Stomach (tissue), 19 donors: ENCODE data around the gene GLRA3. TPM values are rescaled to one million over a fixed set of nuclear protein-coding genes. Genes with fewer than 3 reads are reported as not detected.
"Not testable (repeated sequence)": the region's sequence is repeated elsewhere in the genome, so short reads cannot be mapped to it uniquely, and the experiment has no call there.

Experiments used
- DNase-seq, 2 donors: peaks; one replicate each; pipeline versions ENCODE4 v3.0.0 to v3.0.0-alpha.2; 2013 to 2019
- H3K27ac ChIP-seq, 5 donors: fragments of 200-600 bp in 4 of 5; sonication (generic) in 4 of 5; one replicate each; pipeline ENCODE4 v1.5.1; 2013 to 2019; ENCODE audit warnings: mild to moderate bottlenecking in 1 of 5, moderate library complexity in 1 of 5
- H3K27me3 ChIP-seq, 3 donors: fragments of 200-600 bp; sonication (generic); one replicate each; pipeline ENCODE4 v1.5.1; 2017 to 2019; ENCODE audit warnings: mixed run types in 1 of 3
- H3K36me3 ChIP-seq, 4 donors: fragments of 200-600 bp; sonication (generic); 1 replicate in 3 of 4; 2 replicates in 1 of 4; pipeline ENCODE4 v1.5.1; 2016 to 2019
- H3K4me1 ChIP-seq, 4 donors: fragments of 200-600 bp; sonication (generic); one replicate each; pipeline ENCODE4 v1.5.1; 2016 to 2019
- H3K4me3 ChIP-seq, 4 donors: fragments of 200-600 bp; sonication (generic) in 3 of 4; one replicate each; pipeline ENCODE4 v1.5.1; 2016 to 2019; ENCODE audit warnings: mild to moderate bottlenecking in 1 of 4
- H3K9me3 ChIP-seq, 4 donors: fragments of 200-600 bp; sonication (generic); one replicate each; pipeline ENCODE4 v1.5.1; 2016 to 2019
- CTCF ChIP-seq, 7 experiments: fragments of 450-650 bp in 4 of 7; fragments of 200-600 bp in 3 of 7; sonication (generic) in 3 of 7; IDR thresholded peaks; one replicate each; pipeline ENCODE4 v1.5.1; 2016 to 2019; ENCODE audit warnings: antibody characterized with exemption in 7 of 7, control low read depth in 2 of 7, mild to moderate bottlenecking in 1 of 7
- EP300 ChIP-seq: sonication (generic); formaldehyde crosslinking; IDR thresholded peaks from one replicate; pipeline ENCODE4 v1.6.1; 2017; ENCODE audit warnings: antibody characterized with exemption
- POLR2A ChIP-seq, 4 donors: fragments of 450-650 bp; IDR thresholded peaks; one replicate each; pipeline ENCODE4 v1.6.1; 2016; ENCODE audit warnings: antibody characterized with exemption in 4 of 4, control low read depth in 2 of 4, mild to moderate bottlenecking in 1 of 4, moderate library complexity in 1 of 4
- POLR2AphosphoS5 ChIP-seq, 3 donors: sonication (generic); formaldehyde crosslinking; IDR thresholded peaks; one replicate each; pipeline ENCODE4 v1.6.1; 2016; ENCODE audit warnings: antibody characterized with exemption in 3 of 3
- WGBS, 5 donors: extraction: QIAGEN DNeasy Blood & Tissue Kit in 3 of 5; methylation state at CpG; one replicate each; pipeline versions ENCODE4 v1.1.5 to v1.1.7; 2013 to 2018; 5-methylcytosine and 5-hydroxymethylcytosine counted together
- intact Hi-C: fragments of 100-400 bp; cut with DNase I; formaldehyde crosslinking; loops from one replicate; pipeline ENCODE4 v1.15.1; 2023; ENCODE audit warnings: low total_unique reads
- long read RNA-seq, 10 donors: transcript quantifications; one replicate each; lab custom pipeline, GENCODE V29; 2026
- polyA plus RNA-seq, 3 donors: library from polyadenylated mRNA; stranded (reverse); fragments of 200-250 nt; gene quantifications; one replicate each; pipeline ENCODE4 v1.2.3, GENCODE V29; 2013
- total RNA-seq, 5 donors: library from RNA; depleted of rRNA; stranded (reverse); fragments of >200 nt; gene quantifications; one replicate each; pipeline versions ENCODE4 v1.1.0 to v1.2.3, GENCODE V29; 2014 to 2016
- donor health status: healthy with polysubstance abuse.
- donor health status: Bipolar disorder and iron deficiency.
- donor health status: healthy.

The GLRA3 gene
- total RNA-seq (under 1 TPM in 1 of 5 donors, not detected in 4; 0.18 TPM), polyA plus RNA-seq (under 1 TPM in 1 of 3 donors, not detected in 2; 0.06 TPM)
- long read RNA-seq, donor 1 = 0 reads
- long read RNA-seq, donor 2 = 0 reads
- long read RNA-seq, donor 3 = 0 reads
- long read RNA-seq, donor 4 = 0 reads
- long read RNA-seq, donor 5 = 0 reads
- long read RNA-seq, donor 6 = 0 reads
- long read RNA-seq, donor 7 = 0 reads
- long read RNA-seq, donor 8 = 0 reads
- long read RNA-seq, donor 9 = 0 reads
- long read RNA-seq, donor 10 = 0 reads

- DNase-seq = peak; percentile 36 to 85
- Histone ChIP-seq H3K9me3 (no peaks in the 10 kb centered on the region), H3K4me1 (peaks cover 4 to 11% (median 8%) of the 10 kb centered on the region in 4 donors), H3K27me3 (peaks cover 0 to 13% (median 7%) of the 10 kb centered on the region in 3 donors), H3K27ac (no peak within 1 kb of the TSS), H3K4me3 (peak within 1 kb of the TSS; percentile 11 to 40 (median 27)), H3K36me3 (no peaks in the 10 kb centered on the region)
- TF ChIP-seq POLR2AphosphoS5 (IDR thresholded peaks at IDR 0.05) (no peak), POLR2A (IDR thresholded peaks at IDR 0.05) (no peak), CTCF (IDR thresholded peaks at IDR 0.05) (no peak)
- intact Hi-C loops = no loop called here
- WGBS, 5 donors = 3 to 4% (median 3%) methylated on average over 40 of the region's 40 CpGs
Measured at GRCh38 chr4:174828845-174829701, at the start of gene GLRA3. Gene GLRA3, minus strand, starts transcription at chr4:174829247. Its CDS starts 436 bp downstream, at chr4:174828811.

GRCh38 chr4:174874898-174875297, 45.9 kb upstream of the GLRA3 start:
- peaks cover 0 to 4% (median 0%) of the 10 kb centered on the region in 4 donors for H3K4me1 ChIP-seq
- no peak overlapping the region for H3K4me3 ChIP-seq
- TF ChIP-seq POLR2AphosphoS5 (IDR thresholded peaks at IDR 0.05) (no peak), POLR2A (IDR thresholded peaks at IDR 0.05) (no peak)
- intact Hi-C loops = no loop called here
- no peaks in the 10 kb centered on the region for H3K36me3 ChIP-seq
- 47 to 67% (median 59%) methylated on average over 1 of the region's 1 CpG for WGBS, 5 donors
- no peak overlapping the region for H3K27ac ChIP-seq
- no peak for DNase-seq
- no peaks in the 10 kb centered on the region for H3K9me3 ChIP-seq
- no peaks in the 10 kb centered on the region for H3K27me3 ChIP-seq

GRCh38 chr4:174873931-174874330, 44.9 kb upstream of the GLRA3 start:
- intact Hi-C loops = no loop called here
- Histone ChIP-seq H3K36me3 (no peaks in the 10 kb centered on the region), H3K4me1 (peaks cover 0 to 4% (median 0%) of the 10 kb centered on the region in 4 donors), H3K27ac (no peak overlapping the region), H3K27me3 (no peaks in the 10 kb centered on the region), H3K9me3 (no peaks in the 10 kb centered on the region), H3K4me3 (no peak overlapping the region)
- TF ChIP-seq EP300 (no peak), POLR2A (IDR thresholded peaks at IDR 0.05) (no peak), POLR2AphosphoS5 (IDR thresholded peaks at IDR 0.05) (no peak), CTCF (IDR thresholded peaks at IDR 0.05) (no peak)
- WGBS, 5 donors = 28 to 64% (median 53%) methylated on average over 1 of the region's 1 CpG
- peak in 1 of 2 donors; percentile 9 for DNase-seq

GRCh38 chr4:174873146-174873545, 44.1 kb upstream of the GLRA3 start:
- H3K4me1 ChIP-seq, H3K4me3 ChIP-seq, H3K27ac ChIP-seq, H3K36me3 ChIP-seq, H3K27me3 ChIP-seq, intact Hi-C loops, H3K9me3 ChIP-seq: not testable (repeated sequence)
- peak; percentile 6 to 36 for DNase-seq
- WGBS, 5 donors = 32 to 56% (median 40%) methylated on average over 3 to 4 of the region's 4 CpGs

- intact Hi-C loops = no loop called here
Measured at GRCh38 chr4:174871407-174871806, 42.4 kb upstream of the GLRA3 start.

More at GRCh38 chr4:174871407-174871806, 42.4 kb upstream of the GLRA3 start:
- no peak overlapping the region for H3K27ac ChIP-seq
- no peak for TF ChIP-seq EP300
- no peak for TF ChIP-seq POLR2A (IDR thresholded peaks at IDR 0.05)
- TF ChIP-seq POLR2AphosphoS5 (IDR thresholded peaks at IDR 0.05) = no peak
- no peak for TF ChIP-seq CTCF (IDR thresholded peaks at IDR 0.05)
- H3K27me3 ChIP-seq = no peaks in the 10 kb centered on the region
- H3K9me3 ChIP-seq = no peaks in the 10 kb centered on the region
- DNase-seq = no peak
- H3K4me1 ChIP-seq = peaks cover 0 to 4% (median 0%) of the 10 kb centered on the region in 4 donors
- H3K36me3 ChIP-seq = no peaks in the 10 kb centered on the region
- no peak overlapping the region for H3K4me3 ChIP-seq
